Panc1 (cell line): ENCODE data around the gene NME3. TPM values are rescaled to one million over a fixed set of nuclear protein-coding genes. Genes with fewer than 3 reads are reported as not detected.

Experiments used
- ATAC-seq: fragments of 200-7000 bp; cut with Tn5 transposase; 2 replicates; pipeline ENCODE4 v1.9.1; 2020; ENCODE audit warnings: mild to moderate bottlenecking, moderate library complexity
- BruUV-seq: library from RNA; stranded (reverse); fragments of 400-500 nt; replicated peaks from 2 replicates; lab custom pipeline; 2021; lab: Mats Ljungman, UMichigan
- CTCF ChIA-PET: fragments of 300-600 bp; sonication (Branson Sonifier 250); formaldehyde crosslinking; loops from one replicate; lab custom pipeline; 2022; ENCODE audit warnings: antibody characterized with exemption; lab: Charles Lee
- POLR2A ChIA-PET: fragments of 300-600 bp; sonication (Branson Sonifier 250); formaldehyde crosslinking; loops from one replicate; lab custom pipeline; 2022; ENCODE audit warnings: antibody characterized with exemption; lab: Charles Lee
- DNase-seq: peaks from one replicate; pipeline ENCODE4 v3.0.0-alpha.2; 2010; ENCODE audit warnings: low read depth, low spot score
- H3K27ac ChIP-seq: 2 replicates; pipeline ENCODE4 v1.5.1; 2011; ENCODE audit warnings: mild to moderate bottlenecking, low read length, inconsistent platforms
- H3K27me3 ChIP-seq: fragments of 200-500 bp; sonication (Bioruptor generic); 2 replicates; pipeline ENCODE4 v1.6.0; 2014; ENCODE audit warnings: low read length, inconsistent platforms; ENCODE audit not compliant: control insufficient read depth, insufficient read depth
- H3K36me3 ChIP-seq: fragments of 200-500 bp; sonication (Bioruptor generic); 2 replicates; pipeline ENCODE4 v1.5.1; 2014; ENCODE audit warnings: inconsistent platforms, mild to moderate bottlenecking, low read length, moderate library complexity; ENCODE audit not compliant: control insufficient read depth, insufficient read depth
- H3K4me1 ChIP-seq: 2 replicates; pipeline ENCODE4 v1.5.1; 2011; ENCODE audit warnings: inconsistent platforms, mild to moderate bottlenecking, low read length, moderate library complexity; ENCODE audit not compliant: control insufficient read depth, insufficient read depth
- H3K4me3 ChIP-seq, 2 experiments: 2 replicates each; pipeline ENCODE4 v1.5.1; 2011 to 2012; ENCODE audit warnings: low read depth in 2 of 2, low read length in 2 of 2, mild to moderate bottlenecking in 2 of 2, inconsistent platforms in 1 of 2, moderate library complexity in 1 of 2
- H3K9me3 ChIP-seq: fragments of 200-500 bp; sonication (Bioruptor generic); 2 replicates; pipeline ENCODE4 v1.5.1; 2014; ENCODE audit warnings: low read depth, mild to moderate bottlenecking, inconsistent platforms, low read length, moderate library complexity; ENCODE audit not compliant: control insufficient read depth, insufficient read depth
- CTCF ChIP-seq: fragments of 450-650 bp; IDR thresholded peaks from 2 replicates; pipeline ENCODE4 v1.5.1; 2017; ENCODE audit warnings: mild to moderate bottlenecking
- POLR2AphosphoS5 ChIP-seq: IDR thresholded peaks from 2 replicates; pipeline ENCODE4 v1.6.1; 2012; ENCODE audit warnings: mild to moderate bottlenecking, low read depth, low read length, moderate library complexity
- REST ChIP-seq, 2 experiments: IDR thresholded peaks; 2 replicates each; pipeline ENCODE4 v1.6.1; 2011 to 2012; ENCODE audit warnings: low read depth in 2 of 2, control low read depth in 1 of 2, low read length in 1 of 2, mild to moderate bottlenecking in 1 of 2, moderate library complexity in 1 of 2; ENCODE audit not compliant: insufficient read depth in 1 of 2
- SIN3A ChIP-seq: IDR thresholded peaks from 2 replicates; pipeline ENCODE4 v1.6.1; 2012; ENCODE audit warnings: low read depth, mild to moderate bottlenecking, low read length, moderate library complexity, borderline replicate concordance; ENCODE audit not compliant: insufficient read depth
- TCF7L2 ChIP-seq: IDR thresholded peaks from 2 replicates; pipeline ENCODE4 v1.6.1; 2011; ENCODE audit warnings: mild to moderate bottlenecking, low read depth, low read length, inconsistent platforms
- in situ Hi-C: cut with HindIII; loops from 2 replicates; pipeline ENCODE4 v1.10.0; 2016; ENCODE audit warnings: low sequenced_read_pairs, low pct_unique_long_range_greater_than_20kb
- intact Hi-C: fragments of 100-400 bp; cut with micrococcal nuclease; formaldehyde crosslinking; loops from one replicate; pipeline ENCODE4 v1.10.0; 2022; ENCODE audit not compliant: unreplicated experiment
- total RNA-seq: library from RNA; stranded (reverse); gene quantifications from one replicate; pipeline ENCODE4 v1.2.1, GENCODE V29; 2021; ENCODE audit not compliant: unreplicated experiment

The NME3 gene
- total RNA-seq, 1 experiment from 2014 or later: 117 TPM

GRCh38 chr16:1740781-1741490, 30.4 kb downstream of the NME3 start:
- no TSS peak for BruUV-seq
- H3K27ac ChIP-seq: no peak overlapping the region
- in situ Hi-C loops (no loop called here), intact Hi-C loops (no loop called here)
- POLR2A ChIA-PET: no interaction called here
- H3K9me3 ChIP-seq: no peaks in the 10 kb centered on the region
- H3K4me1 ChIP-seq: no peaks in the 10 kb centered on the region
- ATAC-seq (no peak), DNase-seq (no peak)
- H3K27me3 ChIP-seq: no peaks in the 10 kb centered on the region
- no peaks in the 10 kb centered on the region; the same call in 1 of the 2 replicates for H3K36me3 ChIP-seq
- TF ChIP-seq TCF7L2 (no peak), SIN3A (no peak)
- H3K4me3 ChIP-seq: no peak overlapping the region
- CTCF ChIA-PET: no interaction called here

DNA sequence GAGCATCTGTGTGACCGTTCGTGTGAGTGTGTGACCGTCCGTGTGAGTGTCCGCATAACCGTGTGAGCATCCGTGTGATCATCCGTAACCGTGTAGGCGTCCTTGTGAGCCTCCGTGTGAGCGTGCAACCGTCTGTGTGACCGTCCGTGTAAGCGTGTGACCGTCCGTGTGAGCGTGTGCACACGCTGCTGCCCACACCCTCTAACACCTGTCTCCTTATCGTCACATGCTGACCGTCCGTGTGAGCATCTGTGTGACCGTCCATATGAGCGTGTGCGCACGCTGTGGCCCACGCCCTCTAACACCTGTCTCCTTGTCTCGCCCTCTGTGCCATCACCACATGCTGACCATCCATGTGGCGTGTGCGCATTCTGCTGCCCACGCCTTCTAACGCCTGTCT, 31.1 kb downstream of the NME3 start:
- BruUV-seq: no TSS peak
- DNase-seq: no peak
- no peak for ATAC-seq
- TF ChIP-seq REST (IDR thresholded peaks at IDR 0.05; ENCODE audit: insufficient read depth in 1 of 2, low read depth in 2 of 2, low read length in 1 of 2) (no peak), POLR2AphosphoS5 (no peak), CTCF (no peak), TCF7L2 (no peak), SIN3A (no peak)
- no peak overlapping the region for H3K27ac ChIP-seq
- H3K27me3 ChIP-seq: no peaks in the 10 kb centered on the region
- POLR2A ChIA-PET: no interaction called here
- no peaks in the 10 kb centered on the region for H3K9me3 ChIP-seq
- no peak overlapping the region for H3K4me3 ChIP-seq
- in situ Hi-C loops: no loop called here
- no peaks in the 10 kb centered on the region; the same call in 1 of the 2 replicates for H3K36me3 ChIP-seq
- no peaks in the 10 kb centered on the region for H3K4me1 ChIP-seq
- intact Hi-C loops: no loop called here
- CTCF ChIA-PET: no interaction called here

GRCh38 chr16:1734816-1735215, 36.5 kb downstream of the NME3 start:
- CTCF ChIA-PET: no interaction called here
- H3K4me1 ChIP-seq: no peaks in the 10 kb centered on the region
- H3K27me3 ChIP-seq: no peaks in the 10 kb centered on the region
- no peak overlapping the region for H3K27ac ChIP-seq
- POLR2A ChIA-PET: no interaction called here
- no TSS peak for BruUV-seq
- intact Hi-C loops (no loop called here), in situ Hi-C loops (no loop called here)
- H3K36me3 ChIP-seq: no peaks in the 10 kb centered on the region
- no peak for DNase-seq
- no peaks in the 10 kb centered on the region for H3K9me3 ChIP-seq
- no peak for ATAC-seq
- TF ChIP-seq TCF7L2 (no peak), POLR2AphosphoS5 (no peak), REST (IDR thresholded peaks at IDR 0.05; ENCODE audit: insufficient read depth in 1 of 2, low read depth in 2 of 2, low read length in 1 of 2) (no peak), CTCF (no peak), SIN3A (no peak)
- no peak overlapping the region for H3K4me3 ChIP-seq
